Omental fat pad (tissue), 4 donors: ENCODE results near the gene NOPCHAP1. TPM values are rescaled to one million over a fixed set of nuclear protein-coding genes. Genes with fewer than 3 reads are reported as not detected.

Source experiments
- ATAC-seq: fragments of 150-250 bp; one replicate; pipeline ENCODE4 v1.9.1; 2016; ENCODE audit warnings: mild to moderate bottlenecking, moderate library complexity; ENCODE audit not compliant: low FRiP score
- DNase-seq: peaks from one replicate; pipeline ENCODE4 v3.0.0-alpha.2; 2019; ENCODE audit warnings: low spot score
- CTCF ChIP-seq, 3 donors: fragments of 450-650 bp; IDR thresholded peaks; one replicate each; pipeline ENCODE4 v1.5.1; 2016 to 2017; ENCODE audit warnings: antibody characterized with exemption in 3 of 3, mild to moderate bottlenecking in 3 of 3, moderate library complexity in 2 of 3
- total RNA-seq, 4 donors: library from RNA; depleted of rRNA; stranded (reverse); fragments of >200 nt; gene quantifications; one replicate each; pipeline ENCODE4 v1.1.0, GENCODE V29; 2016

NOPCHAP1 gene
- total RNA-seq, 4 donors from 2014 or later: 3.8 to 9.8 (median 6.4) TPM

GRCh38 chr12:105018776-105019175, 32.7 kb downstream of the NOPCHAP1 start:
- DNase-seq (no peak), ATAC-seq (no peak)
- no peak for TF ChIP-seq CTCF (IDR thresholded peaks at IDR 0.05)

- DNase-seq: no peak
- no peak for ATAC-seq
- no peak for TF ChIP-seq CTCF (IDR thresholded peaks at IDR 0.05)
Measured at GRCh38 chr12:105020241-105020962, 34.3 kb downstream of the NOPCHAP1 start.

- no peak for DNase-seq
- TF ChIP-seq CTCF (IDR thresholded peaks at IDR 0.05): no peak
- no peak for ATAC-seq
Measured at GRCh38 chr12:105024928-105025327, 38.8 kb downstream of the NOPCHAP1 start.

- no peak for DNase-seq
- TF ChIP-seq CTCF (IDR thresholded peaks at IDR 0.05): no peak
- ATAC-seq: no peak
Measured at GRCh38 chr12:105025890-105026289, 39.8 kb downstream of the NOPCHAP1 start.

- DNase-seq (no peak), ATAC-seq (no peak)
- TF ChIP-seq CTCF (IDR thresholded peaks at IDR 0.05): no peak
Measured at GRCh38 chr12:105026411-105026810, 40.3 kb downstream of the NOPCHAP1 start.

GRCh38 chr12:105030820-105031807, 45.0 kb downstream of the NOPCHAP1 start:
- no peak for TF ChIP-seq CTCF (IDR thresholded peaks at IDR 0.05)
- ATAC-seq (no peak), DNase-seq (no peak)
